Measurements from ENCODE around the gene SPTB.

The SPTB gene

GRCh38 chr14:64763085-64763782, 116.5 kb downstream of the SPTB start:
- DNase-seq, result no peak

- DNase-seq, result peak; percentile 80
Measured at GRCh38 chr14:64762044-64763034, 117.4 kb downstream of the SPTB start.

- DNase-seq, result no peak
Measured at GRCh38 chr14:64761441-64762043, 118.2 kb downstream of the SPTB start.

GRCh38 chr14:64760916-64761315, 118.8 kb downstream of the SPTB start:
- DNase-seq, result no peak

GRCh38 chr14:64760146-64760755, 119.5 kb downstream of the SPTB start:
- DNase-seq, result peak; percentile 85

DNA sequence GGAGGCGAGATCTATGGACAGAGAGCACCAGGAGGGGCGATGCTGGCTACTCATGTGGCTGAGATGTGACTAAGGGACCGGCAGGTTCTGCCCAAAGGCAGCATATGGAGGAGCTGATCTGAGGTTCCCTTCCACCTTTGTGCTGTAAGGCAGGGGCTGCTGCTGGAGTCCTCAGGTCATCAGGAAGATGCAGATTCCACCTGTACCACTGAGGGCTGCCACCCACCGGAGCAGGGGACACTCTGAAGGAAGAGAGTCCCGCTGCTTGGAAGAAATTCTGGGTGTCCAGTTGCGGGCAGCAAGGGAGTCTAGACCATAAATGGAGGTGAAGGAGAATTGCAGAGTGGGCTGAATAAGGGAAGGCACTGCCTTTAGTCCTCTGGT, 120.2 kb downstream of the SPTB start:
- DNase-seq, result no peak

- no peak for DNase-seq
Measured at GRCh38 chr14:64758691-64759554, 120.8 kb downstream of the SPTB start.

DNA sequence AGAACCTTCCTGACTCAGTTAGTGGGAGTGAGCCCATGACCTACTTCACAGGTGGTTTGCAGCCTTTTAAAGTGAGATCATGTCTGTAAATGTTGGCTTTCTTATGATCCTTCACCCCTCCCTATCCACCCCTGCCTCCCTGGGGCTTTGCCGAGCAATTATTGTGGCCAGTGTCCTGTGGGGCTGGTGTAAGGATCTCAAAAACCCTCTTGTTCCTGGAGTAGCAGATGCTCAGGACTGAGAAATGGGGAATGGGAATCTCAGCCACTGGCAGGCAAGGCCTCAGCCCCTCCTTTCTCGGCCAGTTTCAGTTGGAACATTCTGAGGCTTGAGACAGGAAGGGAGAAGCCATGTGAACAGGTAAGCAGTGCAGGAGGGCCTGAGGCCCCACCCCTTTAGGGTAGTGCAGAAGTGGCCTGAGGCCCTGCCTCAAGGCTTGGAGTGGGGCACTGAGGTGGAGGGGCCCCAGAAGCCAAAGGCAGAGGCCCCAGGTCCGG, 121.6 kb downstream of the SPTB start:
- no peak for DNase-seq

DNA sequence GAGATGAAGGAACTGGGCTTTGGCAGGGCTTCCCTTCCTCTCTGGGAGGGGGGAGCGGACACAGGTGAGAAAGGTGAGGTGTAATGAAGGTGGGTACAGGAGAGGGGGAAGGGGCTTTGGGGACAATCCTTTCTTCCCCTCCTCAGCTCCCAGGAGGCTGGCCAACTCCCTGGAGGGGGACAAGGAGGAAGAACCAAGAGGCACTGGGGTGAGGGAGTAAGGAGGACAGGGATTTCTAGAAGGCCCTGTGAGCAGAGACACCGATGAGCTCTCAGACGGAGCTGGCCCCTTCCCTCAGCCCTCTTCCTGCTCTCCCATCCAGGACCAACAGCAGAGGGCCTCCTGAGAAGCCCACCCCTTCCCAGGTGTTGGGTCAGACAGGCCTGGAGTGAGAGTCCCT, 122.1 kb downstream of the SPTB start:
- no peak for DNase-seq

DNA sequence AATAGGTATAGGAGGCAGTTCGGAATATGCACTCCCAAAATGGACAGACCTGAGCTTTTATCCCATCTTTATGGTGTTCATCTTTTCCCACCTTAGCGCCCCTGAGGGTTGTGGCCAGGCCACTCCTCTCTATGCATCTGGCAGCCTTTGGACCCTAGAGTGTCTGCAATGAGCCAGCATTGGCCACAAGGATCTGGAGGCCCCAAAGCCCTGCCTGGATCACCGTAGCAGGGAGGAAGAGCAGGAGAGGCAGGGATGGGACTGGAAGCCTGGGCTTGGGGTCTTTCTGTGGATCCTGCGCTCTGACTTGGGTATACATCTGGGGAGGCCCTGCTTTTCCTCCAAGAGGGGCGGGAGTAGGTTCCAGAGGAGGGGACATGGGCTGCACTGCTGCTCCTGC, 123.0 kb downstream of the SPTB start:
- no peak for DNase-seq

- DNase-seq, result peak; percentile 91
Measured at GRCh38 chr14:64755781-64756221, 123.9 kb downstream of the SPTB start.

GRCh38 chr14:64754685-64755084, 125.0 kb downstream of the SPTB start:
- no peak for DNase-seq

DNA sequence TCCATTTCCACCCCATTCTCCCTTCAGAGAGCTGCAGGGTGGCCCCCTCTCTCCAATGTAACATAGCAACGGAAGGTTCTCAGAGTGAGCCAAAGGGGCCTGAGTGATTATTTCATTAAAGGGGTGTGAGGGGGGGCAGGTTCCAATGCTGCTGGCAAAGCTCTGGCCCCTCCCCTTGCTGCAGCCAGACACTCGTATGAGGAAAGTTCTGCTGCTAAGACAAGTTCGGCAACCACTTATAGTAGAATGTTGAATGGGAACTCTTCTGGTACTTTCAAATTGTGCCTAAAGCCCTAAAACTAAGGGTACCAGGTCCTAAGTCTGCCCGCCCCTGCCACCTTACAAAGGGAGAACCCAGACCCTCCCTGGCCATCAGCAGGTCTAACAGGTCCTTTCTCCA, 125.7 kb downstream of the SPTB start:
- DNase-seq, result no peak

DNA sequence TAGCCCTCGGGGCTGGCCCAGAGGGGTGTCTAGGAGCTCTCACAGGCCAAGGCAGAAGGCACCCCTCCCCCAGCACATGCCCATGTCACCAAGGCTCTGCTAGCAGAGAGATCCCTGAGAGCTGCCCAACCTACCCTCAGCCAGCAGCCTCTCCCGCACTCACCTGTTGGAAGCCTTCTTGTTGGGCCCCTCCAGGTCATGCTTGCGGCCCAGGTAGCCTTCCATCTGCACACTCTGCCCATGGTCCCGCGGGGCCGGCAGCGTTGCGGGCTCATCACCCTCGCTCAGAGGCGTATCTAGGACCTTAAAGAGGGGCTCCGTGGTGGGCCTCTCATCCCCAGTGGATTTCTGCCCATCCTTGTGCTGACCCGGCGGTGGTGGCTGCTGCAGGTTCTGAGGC, 126.3 kb downstream of the SPTB start:
- no peak for DNase-seq

- DNase-seq, result no peak
Measured at GRCh38 chr14:64752909-64753308, 126.8 kb downstream of the SPTB start.

DNA sequence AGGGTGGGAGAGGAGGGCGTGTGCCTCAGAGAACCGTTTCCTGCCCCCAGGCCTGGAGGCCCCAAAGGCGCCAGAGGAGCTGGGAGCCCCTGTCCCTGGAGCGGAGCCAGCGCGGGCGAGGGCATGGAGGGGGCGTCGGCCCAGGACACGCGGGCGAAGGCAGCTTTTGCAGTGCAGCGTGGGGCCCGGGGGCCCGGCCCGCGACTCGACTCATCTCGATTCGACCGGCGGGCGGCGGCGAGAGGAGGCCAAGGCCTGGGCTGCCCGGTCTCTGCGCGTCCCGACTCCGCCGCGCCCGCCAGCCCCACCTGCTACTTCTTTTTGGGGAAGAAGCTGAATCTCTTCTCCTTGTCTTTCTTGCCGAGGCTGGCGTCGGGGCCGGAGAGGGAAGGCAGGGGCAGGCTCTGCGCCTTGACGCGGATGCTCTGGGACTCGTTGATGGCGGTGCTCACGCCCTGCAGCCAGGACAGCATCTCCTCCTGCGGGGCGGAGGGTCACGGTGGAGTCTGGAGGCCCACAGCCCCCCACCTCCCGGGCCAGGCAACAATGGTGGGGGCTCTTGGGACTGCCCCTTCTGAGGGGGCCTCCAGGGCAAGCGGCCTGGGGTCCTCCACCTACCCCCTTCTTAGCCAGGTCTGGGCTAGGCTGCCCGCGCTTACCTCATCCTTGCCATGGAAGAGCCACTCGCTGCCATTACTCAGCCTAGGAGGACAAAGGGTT, 130.6 kb downstream of the SPTB start:
- DNase-seq, result no peak

GRCh38 chr14:64748521-64748920, 131.2 kb downstream of the SPTB start:
- DNase-seq, result no peak

DNA sequence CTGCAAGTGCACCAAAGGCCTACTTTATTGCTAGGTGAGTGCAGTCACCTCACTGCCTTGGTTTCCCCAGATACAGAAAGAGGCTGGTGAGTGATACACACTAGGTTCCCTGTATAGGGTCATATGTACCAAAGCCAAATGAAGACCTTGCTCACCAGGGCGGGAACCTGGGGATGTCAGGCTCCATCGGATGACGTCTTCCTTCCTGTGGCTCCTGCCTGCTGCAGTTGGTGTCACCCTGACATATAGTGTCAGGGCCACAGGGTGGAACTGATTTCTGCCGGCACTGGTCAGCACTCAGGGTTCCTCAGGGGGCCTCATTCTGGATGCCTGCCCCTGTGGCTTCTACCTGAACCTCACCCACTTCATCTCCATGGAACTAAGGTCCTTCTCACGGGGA, 132.4 kb downstream of the SPTB start:
- no peak for DNase-seq

DNA sequence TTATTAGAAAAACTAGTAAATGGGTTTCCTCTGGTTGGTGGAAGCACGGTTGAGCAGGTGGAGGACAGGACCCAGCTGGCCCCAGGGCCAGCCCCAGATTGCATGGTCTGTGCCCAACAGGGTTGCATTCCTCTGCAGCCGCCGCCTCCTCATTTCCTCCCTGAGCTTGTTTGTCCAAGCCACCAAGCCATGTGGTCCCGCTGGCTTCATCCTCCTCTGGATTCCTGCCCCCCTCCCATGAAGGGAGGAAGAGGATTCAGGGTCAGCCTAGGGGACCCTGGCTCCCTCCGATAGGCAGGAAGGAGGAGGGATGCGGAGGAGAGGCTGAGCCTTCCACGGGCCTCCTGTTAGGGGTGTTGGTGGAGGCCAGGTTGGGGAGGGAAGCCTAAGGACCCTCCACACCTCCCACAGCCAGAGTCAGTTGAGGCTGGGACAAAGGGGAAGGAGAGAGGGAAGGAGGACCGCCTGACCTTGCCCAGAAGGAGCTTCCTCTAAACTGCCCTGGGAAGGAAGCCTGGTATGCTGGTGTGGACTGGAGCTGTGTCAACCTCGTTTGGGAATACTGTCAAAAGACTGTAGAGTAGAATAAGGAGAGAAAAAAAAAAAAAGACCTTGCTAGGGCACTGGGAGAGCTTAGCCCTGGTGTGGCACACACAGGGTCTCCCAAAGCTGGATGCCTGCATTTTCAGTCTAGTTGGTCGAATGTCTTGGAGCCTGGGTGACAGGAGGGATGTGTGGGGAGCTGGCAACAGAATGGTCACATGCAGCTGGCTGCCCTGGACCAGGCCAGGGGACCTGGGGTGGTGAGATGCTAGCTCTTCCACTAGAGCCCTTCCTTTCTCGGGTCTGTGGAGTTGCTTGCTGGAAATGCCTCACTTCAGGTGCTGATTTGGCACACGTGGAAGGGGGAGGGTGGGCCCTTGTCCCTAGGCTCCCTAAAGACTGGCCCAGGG, 133.1 kb downstream of the SPTB start:
- DNase-seq, result no peak

GRCh38 chr14:64745511-64746091, 134.1 kb downstream of the SPTB start:
- DNase-seq, result no peak

Measured in activated effector memory CD4-positive, alpha-beta T cell treated with anti-CD3 and anti-CD28 coated beads, Interleukin-2, amount 50 U/mL, for 16 hours (primary cell).